HG02678 (cell line): ENCODE data around the gene FOLR2.

Experiments
- ATAC-seq: cut with Tn5 transposase; IDR thresholded peaks from one replicate; pipeline ENCODE4 v1.9.1; 2021; ENCODE audit warnings: mild to moderate bottlenecking, moderate library complexity; ENCODE audit not compliant: unreplicated experiment

Gene FOLR2

DNA sequence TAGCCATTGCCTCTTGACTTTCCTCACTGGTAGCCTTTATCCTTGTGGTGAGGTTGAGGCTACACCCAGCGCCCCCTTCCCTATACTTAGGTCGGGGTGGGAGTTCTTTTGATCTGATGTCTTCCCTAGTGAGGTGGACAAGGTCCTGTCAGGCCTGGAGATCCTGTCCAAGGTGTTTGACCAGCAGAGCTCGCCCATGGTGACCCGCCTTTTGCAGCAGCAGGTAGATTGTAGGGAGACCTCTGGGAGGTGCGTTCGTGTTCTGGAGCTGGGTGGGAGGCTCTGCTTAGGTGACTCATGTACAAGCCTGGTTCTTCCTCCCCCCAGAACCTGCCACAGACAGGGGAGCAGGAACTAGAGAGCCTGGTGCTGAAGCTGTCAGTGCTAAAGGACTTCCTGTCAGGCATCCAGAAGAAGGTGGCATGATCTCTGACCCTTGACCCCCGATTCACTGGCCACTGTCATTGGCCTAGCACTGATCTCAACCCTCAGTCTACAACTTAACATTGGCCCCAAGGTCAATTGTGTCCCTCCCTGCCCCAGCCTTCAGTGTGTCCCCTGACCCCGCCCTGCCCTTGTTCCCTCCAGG, 12.8 kb downstream of the FOLR2 start:
- ATAC-seq: no peak

DNA sequence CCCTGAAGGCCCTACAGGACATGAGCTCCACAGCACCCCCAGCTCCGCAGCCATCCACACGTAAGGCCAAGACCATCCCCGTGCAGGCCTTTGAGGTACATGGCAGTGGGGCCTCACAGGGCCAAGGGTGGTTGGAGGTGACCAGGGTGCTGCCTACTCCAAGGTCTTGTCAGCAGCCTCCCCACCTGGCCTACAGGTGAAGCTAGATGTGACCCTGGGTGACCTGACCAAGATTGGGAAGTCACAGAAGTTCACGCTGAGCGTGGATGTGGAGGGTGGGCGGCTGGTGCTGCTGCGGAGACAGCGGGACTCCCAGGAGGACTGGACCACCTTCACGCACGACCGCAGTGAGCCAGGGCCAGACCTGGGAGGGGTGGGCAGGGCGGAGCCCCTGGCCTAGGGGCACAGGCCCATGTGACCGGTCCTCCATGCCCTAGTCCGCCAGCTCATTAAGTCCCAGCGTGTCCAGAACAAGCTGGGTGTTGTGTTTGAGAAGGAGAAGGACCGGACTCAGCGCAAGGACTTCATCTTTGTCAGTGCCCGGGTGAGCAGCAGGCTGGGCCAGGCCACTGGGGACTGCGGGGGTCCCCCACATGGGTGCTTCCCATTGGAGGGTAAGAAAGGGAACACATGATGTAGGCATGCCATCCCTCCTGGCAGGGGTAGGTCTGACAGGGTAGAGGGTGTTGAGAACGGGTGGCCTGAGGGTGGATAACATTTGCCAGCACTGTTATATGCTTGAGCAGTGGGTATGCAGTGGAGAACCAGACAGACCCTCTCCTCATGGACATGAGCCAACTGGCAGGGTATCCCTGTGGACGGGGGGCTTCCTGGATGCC, 13.6 kb downstream of the FOLR2 start:
- no peak for ATAC-seq

DNA sequence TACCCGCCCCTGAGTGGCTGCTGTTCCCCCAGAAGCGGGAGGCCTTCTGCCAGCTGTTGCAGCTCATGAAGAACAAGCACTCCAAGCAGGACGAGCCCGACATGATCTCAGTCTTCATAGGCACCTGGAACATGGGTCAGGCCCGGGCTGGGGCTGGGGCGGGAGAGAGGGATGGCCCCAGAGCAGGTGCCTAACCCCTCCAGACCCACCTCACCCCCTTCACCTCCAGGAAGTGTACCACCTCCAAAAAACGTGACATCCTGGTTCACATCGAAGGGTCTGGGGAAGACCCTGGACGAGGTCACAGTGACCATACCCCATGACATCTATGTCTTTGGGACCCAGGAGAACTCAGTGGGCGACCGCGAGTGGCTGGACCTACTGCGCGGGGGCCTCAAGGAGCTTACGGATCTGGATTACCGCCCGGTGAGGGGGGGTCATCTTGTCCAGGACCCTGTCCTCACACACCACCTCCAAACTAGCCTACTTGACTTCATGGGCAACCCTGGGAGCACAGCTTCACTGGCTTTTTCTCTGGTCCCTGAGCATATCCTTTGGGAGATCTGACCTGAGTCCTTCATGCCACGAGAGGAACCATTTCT, 14.3 kb downstream of the FOLR2 start:
- ATAC-seq: no peak

- ATAC-seq: no peak
Observed at GRCh38 chr11:72231396-72232259, 15.0 kb downstream of the FOLR2 start.

GRCh38 chr11:72232260-72233055, 15.9 kb downstream of the FOLR2 start:
- ATAC-seq: no peak

DNA sequence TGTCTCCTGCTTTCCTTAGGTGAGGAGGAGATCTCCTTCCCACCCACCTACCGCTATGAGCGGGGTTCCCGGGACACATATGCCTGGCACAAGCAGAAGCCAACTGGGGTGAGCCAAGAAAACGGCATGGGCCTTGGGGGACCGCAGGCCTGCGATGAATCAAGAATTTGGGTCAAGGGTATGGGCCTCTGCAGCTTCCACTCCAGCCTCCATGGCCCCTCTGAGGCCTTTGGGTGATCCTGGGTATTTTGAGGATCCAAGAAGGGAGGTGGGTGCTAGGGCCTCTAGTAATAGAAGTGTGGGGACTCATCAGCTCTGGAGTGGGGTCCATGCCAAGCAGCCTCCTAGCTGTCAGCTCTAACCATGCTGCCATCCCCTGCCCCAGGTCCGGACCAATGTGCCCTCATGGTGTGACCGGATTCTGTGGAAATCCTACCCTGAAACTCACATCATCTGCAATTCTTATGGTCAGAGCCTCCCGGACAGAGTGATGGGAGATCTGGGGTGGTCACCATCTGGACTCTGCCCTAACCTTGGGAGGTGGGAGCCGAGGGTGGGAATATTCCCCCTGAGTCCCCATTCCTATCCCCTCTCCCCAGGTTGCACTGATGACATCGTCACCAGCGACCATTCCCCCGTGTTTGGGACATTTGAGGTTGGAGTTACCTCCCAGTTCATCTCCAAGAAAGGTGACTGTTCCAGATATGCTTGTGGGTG, 16.6 kb downstream of the FOLR2 start:
- ATAC-seq: no peak

GRCh38 chr11:72233773-72234513, 17.3 kb downstream of the FOLR2 start:
- no peak for ATAC-seq

GRCh38 chr11:72234514-72234830, 17.9 kb downstream of the FOLR2 start:
- no peak for ATAC-seq

GRCh38 chr11:72234920-72235319, 18.3 kb downstream of the FOLR2 start:
- ATAC-seq: no peak

DNA sequence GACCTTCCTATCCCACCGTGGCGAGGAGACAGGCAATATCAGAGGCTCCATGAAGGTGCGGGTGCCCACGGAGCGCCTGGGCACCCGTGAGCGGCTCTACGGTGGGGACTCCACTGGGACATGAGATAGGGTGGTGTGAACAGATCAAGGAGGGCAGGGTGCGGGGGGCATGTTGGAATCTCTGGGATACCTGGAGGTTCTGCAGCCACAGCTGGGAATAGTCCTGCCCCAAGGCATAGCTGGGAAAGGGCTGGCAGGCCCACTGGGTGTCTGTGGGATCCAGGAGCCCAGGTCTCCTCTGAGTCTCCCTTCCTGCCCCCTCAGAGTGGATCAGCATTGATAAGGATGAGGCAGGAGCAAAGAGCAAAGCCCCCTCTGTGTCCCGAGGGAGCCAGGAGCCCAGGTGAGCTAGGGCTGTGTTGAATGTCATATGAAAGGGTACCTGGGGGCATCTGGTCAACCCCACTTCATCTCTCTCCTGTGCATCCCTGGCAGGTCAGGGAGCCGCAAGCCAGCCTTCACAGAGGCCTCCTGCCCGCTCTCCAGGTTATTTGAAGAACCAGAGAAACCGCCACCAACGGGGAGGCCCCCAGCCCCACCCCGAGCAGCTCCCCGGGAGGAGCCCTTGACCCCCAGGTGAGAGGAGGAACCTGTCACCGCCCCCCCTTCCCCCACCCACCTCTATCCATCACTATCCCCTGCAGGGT, 18.9 kb downstream of the FOLR2 start:
- ATAC-seq: no peak

DNA sequence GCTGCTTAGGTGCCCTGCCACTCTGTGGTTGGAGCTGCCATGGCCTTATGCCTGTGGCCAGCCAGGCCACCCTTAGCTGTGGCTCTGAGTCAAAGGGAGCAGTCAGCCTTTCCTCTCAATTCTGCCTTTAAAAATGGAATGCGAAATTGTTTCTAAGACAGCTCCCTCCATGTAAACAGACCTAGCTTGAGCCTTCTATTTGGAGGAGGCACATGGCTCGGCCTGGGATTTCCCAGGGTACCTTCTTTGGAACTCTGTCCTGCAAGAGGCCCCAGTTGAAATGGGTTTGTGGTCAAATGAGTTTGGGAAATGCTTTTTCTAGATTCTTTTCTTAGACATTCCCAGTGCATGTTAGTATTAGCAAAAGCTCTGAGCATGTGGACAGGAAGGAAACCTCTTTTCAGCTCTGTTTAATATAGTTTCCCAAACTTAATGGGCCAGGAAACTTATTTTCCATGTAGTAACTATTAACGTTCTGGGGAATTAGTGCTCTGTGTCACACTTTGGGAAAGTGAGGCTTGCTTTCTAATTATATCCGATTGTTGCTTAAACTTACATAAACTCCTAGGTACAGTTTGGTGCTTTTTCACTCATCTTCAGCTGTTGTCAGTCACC, 19.6 kb downstream of the FOLR2 start:
- ATAC-seq: no peak

- no peak for ATAC-seq
Observed at GRCh38 chr11:72236774-72237111, 20.1 kb downstream of the FOLR2 start.

DNA sequence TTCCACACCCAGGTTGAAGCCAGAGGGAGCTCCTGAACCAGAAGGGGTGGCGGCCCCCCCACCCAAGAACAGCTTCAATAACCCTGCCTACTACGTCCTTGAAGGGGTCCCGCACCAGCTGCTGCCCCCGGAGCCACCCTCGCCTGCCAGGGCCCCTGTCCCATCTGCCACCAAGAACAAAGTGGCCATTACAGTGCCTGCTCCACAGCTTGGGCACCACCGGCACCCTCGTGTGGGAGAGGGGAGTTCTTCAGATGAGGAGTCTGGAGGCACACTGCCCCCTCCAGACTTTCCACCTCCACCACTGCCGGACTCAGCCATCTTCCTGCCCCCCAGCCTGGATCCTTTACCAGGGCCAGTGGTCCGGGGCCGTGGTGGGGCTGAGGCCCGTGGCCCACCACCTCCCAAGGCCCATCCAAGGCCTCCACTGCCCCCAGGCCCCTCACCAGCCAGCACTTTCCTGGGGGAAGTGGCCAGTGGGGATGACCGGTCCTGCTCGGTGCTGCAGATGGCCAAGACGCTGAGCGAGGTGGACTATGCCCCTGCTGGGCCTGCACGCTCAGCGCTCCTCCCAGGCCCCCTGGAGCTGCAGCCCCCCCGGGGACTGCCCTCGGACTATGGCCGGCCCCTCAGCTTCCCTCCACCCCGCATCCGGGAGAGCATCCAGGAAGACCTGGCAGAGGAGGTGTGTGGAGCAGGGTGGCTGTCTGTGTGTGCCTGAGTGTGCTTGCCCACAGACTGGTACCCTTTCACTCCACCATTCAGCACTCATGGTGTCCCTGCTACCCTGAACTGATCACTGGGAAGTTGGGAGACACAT, 20.7 kb downstream of the FOLR2 start:
- no peak for ATAC-seq

GRCh38 chr11:72238040-72238450, 21.5 kb downstream of the FOLR2 start:
- no peak for ATAC-seq

GRCh38 chr11:72238492-72239312, 22.1 kb downstream of the FOLR2 start:
- ATAC-seq: no peak

DNA sequence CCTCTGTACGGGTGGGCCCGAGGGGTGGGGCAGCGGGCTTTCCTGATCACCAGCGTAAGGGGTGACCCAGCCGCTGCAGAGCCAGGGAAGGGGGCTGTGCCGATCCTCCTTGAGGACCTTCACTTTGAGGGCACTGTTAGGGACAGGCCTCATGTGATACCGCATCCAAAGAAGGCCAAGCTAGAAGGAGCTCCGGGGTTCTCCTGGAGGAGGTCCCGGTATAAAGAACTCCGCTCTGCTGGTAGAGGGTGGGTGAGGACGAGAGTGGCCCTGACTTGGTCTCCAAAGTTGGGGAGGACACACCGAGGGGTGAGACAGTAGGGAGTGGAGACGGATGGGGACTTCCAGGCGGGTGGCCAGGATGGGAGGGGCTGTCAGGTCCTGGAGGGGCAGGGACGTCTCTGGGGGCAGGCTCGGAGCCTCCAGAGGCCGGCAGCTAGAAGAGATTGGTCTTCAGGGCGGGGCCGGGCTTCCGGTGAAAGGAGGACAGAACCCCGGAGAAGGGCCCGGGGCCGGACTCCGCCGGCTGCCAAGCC, 22.8 kb downstream of the FOLR2 start:
- ATAC-seq: no peak
